Stimulated activated CD4-positive, alpha-beta T cell treated with anti-CD3 and anti-CD28 coated beads, Interleukin-15, amount 100 ng/mL, for 1 hour (primary cell): ENCODE results near the gene CAPN13.

Experiments
- DNase-seq, 2 donors: peaks; one replicate each; pipeline ENCODE4 v3.0.0-alpha.2; 2020; ENCODE audit warnings: low read depth in 1 of 2, low spot score in 1 of 2

The CAPN13 gene

DNA sequence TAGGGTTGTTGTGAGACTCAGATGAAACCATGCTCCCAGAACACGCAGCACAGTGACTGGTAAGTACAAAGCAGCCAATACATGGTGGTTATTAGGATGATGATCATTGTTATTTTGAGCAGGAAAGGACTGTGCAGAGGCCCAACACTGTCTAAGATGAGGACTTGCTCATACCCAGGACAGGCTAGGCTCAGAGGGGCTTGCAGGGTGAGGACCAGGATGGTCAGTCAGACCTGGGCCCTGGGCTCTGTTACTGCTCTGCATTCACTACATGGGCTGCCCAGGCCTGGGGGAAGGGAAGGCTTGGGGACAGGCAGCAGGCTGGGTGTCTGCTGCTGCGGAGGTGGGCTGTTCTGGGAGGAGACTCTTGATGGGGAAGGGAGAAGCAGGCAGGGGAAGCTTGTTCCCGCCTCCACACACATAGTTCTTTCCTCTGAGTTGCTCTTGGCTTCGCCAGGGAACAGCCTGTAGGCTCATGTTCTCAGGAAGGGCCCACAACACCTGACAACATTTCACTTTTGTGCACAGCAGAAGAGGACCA is 17.5 kb downstream of the CAPN13 start:
- no peak for DNase-seq

DNA sequence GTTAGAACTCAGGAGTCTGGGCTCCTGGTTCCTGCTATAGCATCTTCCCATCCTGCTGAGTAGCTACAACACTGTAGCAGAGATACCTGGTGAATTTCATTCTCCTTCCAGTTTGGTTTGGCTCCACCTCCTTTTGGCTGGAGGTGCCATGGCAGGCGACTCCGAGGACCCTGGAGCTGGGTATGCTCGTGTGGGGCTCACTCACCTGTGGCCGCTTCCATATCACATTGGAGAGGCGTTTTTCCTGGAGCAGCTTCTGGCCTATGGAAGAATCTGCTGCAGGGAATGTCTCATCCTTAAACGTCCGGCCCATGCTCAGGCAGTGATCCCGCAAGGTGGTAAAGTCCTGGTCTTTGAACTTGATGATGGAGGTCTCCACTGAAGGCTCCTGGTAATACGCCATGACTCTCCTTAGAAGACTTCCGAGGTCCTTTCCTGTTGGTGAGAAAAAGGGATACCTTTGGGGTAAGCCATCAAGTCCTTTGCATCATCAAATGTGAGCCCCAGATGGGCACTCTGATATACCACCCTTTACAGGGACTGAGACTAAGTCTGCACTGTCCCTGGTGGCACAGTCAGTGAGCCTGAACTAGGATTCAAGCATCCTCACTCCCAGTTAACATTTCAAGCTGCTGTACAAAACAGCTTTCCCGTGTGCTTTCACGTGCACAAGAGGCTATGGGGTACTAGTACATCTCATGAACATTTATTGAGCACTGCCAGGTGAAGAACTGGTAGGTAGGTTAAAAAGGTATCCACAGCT is 20.1 kb downstream of the CAPN13 start:
- DNase-seq, result no peak

DNA sequence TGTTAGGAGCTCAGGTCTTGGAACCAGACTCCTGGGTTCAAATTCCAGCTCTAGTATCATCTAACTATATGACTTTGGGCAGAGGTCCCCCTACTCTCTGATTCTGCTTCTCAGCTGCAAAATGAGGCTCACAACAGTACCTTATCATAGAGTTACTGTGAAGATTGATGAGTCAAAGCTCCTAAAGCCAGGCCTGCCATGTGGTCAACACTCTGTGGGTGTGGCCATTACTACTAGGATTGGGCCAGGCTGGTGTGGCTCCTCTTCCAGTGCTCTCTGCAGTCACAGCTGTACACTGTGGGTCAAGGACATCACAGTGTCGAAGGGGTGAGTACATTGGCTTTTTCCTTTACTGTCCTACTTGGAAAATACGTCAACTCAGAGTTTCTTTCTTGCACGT is 22.6 kb downstream of the CAPN13 start:
- DNase-seq, result no peak

DNA sequence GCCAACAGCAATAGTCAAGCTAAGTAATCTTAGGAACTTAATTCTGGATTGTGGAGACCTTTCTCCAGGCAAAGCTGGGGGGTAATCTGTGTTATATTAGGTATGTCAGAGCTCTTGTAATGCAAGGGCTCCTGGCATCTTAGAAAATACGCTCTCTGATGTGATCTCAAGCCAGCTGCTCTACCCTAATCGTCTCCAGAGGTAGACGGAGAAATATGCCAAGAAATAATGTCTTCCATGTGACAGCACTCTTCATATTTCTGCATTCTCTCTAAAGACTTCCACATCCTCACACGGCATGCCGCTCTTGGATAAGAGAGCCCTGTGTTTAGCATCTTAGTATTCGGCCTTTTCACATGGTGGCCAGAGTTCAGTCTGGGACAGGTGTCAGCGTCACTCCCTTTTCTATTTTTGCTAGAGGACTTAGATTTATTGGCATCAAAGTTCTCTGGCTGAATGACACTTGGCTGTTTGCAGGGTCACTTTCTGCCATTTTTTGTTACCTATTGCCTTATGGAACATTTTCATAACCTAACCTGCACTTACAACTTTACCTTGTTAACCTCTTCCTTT is 25.2 kb downstream of the CAPN13 start:
- DNase-seq, result no peak

DNA sequence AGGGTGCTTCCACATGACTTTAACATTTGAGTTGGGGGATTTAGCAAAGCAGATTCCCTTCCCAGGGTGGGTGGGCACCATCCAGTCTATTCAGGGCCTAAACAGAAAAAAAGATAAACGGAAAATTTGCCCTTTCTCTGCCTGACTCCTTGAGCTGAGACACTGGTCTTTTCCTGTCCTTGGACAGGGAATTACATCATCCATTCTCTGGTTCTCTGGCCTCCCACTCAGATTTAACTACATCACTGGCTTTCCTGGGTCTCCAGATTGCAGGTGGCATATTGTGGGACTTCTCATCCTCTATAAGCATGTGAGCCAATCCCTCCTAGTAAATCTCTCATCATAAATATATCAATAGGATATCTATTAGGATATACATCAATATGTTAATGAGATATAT is 25.8 kb downstream of the CAPN13 start:
- DNase-seq, result no peak

DNA sequence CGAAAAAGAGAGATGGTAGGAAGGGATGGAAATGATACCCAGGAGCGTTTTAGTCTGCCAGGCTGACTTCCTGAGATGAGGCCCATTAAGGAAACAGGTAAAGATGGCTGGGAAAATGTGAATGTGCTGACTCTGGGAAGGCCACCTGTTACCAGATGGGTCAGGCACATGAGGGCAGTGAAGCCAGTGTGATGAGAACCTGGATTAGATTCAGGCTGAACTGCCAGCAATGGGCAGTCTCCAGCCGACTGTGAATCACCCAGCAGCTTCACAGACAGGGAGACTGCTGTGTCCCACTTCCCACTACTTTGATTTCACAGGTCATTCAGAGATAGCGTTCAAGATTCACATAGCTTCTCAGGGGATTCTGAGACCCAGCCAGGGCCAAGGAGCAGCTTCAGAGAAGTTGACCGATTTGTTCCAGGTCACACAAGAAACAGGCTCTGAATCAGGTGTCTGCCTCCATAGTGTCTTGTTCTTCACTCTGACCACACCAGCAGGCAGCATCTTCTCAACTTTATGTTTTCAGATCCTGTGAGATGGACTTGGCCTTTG is 26.4 kb downstream of the CAPN13 start:
- no peak for DNase-seq

DNA sequence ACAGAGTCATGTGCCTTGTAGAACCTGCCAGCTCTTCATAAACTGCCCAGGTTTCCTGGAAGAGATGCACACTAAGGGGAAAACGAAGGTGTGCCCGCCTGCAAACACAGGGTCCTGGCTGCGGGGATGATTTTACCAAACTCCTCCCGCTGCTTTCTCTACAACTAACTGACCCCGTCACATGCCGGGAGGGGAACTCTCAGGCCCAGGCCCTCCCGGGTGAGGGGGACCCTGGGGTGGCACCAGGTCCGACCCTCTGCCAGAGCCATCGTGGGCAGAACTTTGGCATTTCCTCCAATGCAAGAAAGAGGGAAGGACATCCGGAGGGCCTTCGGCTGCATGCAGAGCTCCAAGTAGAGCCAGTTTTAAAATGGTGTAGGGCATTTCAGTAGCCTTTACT is 28.6 kb downstream of the CAPN13 start:
- no peak for DNase-seq

DNA sequence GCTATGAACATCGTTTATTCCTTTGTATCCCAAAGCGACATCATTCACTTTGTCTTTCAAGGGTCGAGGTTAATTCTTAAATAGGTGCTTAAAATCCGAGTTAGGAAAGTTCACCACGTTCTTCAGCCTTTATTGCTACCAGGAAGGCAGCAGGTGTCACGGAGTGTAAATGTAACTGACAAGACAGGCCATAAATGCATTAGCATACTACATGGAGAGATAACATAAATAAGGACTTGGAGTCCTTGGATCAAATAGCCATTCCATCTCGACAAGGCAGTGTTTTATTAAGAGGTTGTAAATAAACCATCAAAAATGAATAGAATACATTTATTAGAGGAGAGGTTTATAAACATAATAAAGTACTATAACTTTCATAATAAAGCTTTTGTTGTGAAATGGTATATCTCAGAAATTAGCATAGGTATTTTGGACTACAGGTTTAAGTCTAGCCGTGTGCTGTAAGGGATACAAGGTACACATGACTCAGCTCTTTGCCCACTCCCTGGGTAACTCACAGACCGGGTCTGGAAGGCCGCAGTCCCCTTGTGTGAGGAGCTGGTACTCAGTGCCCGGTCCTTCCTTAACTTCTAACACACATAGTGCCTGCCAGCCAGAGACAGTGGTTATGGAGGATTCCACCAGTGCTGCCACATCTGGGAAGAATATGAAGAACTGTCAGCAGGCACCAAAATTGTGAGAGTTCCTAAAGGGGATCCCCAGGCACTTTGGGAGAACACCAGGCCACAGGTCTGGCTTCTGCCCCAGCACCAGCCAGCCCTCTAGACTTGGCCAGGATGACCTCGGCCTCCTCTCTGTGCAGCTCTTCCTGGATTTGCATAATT is 29.4 kb downstream of the CAPN13 start:
- DNase-seq, result no peak

DNA sequence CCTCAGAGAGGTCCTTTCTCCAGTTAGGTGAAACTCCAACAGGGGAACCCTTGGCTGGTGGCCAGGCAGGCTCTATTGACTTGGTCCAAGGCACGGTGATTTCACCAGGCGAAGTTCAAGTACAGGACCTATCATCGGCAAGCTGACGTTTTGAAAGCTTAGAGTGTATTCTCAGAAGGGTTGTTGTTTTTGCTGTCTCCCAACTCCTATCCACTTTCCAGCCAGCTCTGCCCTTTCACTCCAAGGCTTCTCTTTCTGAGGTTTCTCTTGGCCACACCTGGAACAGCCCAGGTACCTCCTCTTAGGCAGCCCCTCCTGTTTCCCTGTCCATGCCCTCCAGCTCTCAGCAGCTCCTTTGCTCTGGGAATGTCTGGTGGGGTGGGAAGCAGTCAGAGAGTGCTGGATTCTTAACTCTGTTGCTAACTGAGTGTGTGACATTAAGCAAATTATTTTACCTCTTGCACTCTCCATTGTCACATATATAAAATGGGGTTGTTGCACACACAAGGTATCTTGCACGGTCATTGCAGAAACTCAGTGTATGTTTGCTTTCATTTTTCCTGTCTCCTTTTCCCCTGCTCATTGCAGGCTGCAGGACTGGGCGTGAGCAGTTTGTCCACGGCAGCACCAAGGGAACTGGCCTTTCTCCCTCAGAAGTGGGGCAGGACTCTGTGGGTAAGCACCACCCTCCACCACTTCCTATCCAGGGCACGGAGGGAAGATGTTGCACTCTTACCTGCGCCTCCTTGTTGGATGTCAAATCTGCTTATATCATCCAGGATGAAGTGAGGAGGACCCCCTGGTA is 30.2 kb downstream of the CAPN13 start:
- DNase-seq, result no peak

DNA sequence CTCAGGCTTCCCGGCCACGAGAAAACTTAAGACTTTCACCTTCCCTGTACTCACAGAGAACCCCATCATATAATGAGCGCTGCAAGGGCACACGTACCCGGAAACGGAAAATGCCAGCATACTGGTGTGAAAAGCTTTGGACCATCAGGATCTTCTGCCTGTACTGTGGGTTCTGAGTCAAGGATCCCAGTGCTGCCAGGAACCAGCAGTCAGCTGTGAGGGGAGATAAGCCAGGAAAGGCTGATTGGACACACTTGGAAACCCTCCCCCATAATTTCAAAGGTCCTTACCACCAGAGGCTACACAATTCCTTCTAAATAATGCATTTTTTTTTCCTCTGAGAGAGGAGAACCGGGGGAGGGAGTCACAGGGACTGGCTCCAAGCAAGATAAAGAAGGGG is 31.4 kb downstream of the CAPN13 start:
- no peak for DNase-seq

DNA sequence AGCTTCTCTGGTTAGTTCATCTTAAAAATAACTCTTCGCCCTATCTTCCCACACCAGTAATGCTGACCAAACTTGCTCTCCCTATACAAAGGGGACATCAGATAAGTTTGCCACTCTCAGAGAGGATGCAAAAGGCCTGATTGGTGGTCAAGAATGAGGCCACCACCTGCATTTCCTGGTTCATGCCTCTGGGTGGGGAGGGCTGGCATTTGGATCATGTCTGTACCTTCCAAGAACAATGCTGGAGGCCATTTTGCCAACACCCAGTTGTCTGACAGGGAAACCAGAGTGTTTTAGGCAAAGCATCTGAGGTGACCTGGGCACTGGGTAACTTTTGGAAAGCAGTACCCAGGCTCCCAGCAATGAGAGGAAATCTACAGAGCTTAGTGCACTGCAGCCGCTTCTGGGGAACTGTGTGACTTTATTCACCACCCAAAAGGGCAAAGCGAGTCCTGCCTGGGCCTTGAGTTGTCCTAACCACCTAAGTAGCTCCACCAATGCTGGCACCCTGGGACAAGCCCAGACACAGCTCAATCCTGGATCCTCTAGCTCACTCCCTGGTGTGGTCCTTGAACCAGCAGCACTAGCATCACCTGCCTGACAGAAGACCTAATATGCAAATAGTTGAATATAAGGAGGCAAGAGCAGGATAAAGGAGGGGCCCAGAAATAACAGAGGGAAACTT is 35.1 kb downstream of the CAPN13 start:
- no peak for DNase-seq

DNA sequence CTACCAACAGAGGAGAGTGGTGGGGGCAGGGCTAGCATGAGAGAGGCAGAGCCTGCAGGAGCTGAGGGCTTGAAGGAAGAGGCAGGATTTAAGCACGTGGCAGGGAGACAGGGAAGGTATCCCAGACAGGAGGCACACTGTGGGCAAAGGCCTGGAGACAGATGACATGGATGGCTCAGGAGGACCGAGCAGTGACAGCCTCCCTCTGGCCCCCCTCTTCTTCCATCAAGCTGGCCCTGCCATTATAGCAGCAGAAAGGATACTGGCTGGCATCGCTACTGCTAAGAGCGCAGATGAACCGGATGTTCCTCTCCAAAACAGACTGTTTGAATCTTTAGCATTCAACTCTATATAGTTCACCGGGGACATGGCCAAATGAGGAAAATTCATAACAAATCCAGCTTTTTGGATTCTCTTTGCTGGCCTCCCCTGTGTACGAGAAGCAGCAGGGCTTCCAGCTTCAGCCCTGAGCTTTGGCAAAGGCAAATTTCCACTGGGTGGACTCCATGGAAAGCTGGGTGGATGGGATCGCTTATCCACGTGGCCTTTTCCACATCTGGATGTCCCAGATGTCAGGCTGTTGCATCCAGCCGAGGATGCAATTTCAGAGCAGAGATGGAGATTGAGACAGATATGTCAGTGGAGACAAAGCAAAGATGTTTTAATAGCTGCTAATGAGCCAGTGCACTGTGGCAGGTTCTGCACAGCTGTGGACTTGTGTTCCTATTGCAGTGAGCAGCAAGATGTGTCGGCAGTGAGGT is 36.2 kb downstream of the CAPN13 start:
- no peak for DNase-seq

DNA sequence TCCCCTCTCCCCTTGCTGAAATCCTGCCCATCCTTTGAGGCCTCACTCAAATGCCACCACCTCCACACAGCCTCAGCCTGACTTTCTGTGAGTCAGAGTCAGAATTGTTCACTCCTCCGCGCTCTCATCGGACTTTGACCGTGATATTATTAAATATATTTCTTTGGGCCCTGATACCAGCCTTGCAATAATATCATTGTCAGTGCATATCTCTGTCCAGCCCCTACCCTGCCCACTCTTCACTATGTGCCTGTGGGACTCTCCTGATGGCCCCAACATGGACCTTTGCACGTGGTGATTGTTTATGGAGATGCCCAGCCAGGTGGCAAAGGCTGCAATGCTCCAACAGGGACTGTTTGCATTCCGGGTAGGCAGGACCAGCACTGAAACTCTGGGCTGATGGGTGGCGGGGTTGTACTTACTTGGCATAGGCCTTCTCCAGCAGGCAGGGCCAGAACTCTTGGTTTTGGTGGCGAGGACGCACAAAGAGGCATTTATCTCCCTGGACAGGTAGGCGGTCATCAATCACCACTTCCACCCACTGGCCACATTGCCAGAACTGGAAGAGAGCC is 37.3 kb downstream of the CAPN13 start:
- DNase-seq, result no peak

DNA sequence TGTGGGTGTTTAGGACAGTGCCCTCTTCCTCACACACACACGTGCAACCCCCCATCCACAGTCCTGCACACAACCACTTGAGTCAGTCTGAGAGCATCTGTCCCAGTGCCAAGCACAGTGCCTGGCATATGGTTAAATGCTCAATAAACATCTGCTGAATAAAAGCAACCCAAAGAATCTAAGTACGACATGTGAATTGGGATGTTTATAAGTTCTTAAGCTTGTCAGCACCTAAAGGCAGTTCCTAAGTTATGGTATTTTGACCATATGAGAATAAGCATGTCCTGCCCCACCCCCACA is 37.8 kb downstream of the CAPN13 start:
- DNase-seq, result no peak

DNA sequence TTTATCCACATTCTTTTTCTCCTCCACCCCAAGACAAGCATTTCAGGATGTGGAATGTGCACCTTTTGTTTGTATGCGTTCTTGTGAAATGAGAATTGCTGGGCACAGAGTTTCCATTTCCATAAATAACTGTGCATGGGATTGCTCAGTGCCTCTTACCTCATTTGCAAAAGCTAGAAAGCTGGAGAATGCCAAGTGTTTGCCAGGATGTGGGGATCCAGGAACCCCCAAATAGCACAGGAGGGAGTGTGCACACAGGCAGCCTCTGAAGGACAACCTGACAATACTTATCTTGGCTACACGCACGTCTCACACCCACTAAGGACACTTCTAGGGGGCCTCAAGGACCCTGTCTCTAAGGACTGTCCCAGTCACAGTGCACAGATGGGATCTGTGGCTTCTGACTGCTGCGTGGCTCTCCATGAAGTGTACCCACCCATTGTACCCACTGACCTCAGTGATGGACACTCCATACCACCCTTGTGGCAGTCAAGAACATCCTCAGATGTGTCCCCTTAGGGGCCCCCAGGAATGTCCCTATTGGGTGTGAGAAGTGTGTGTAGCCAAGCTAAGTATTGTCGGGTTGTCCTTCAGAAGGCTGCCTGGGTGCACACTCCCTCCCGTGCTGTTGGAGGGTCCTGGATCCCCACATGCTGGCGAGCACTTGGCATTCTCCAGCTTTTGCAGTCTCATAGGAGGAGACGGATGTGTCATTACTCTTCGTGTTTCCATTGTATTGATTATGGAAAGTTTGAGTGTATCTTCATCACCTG is 38.4 kb downstream of the CAPN13 start:
- DNase-seq, result no peak

DNA sequence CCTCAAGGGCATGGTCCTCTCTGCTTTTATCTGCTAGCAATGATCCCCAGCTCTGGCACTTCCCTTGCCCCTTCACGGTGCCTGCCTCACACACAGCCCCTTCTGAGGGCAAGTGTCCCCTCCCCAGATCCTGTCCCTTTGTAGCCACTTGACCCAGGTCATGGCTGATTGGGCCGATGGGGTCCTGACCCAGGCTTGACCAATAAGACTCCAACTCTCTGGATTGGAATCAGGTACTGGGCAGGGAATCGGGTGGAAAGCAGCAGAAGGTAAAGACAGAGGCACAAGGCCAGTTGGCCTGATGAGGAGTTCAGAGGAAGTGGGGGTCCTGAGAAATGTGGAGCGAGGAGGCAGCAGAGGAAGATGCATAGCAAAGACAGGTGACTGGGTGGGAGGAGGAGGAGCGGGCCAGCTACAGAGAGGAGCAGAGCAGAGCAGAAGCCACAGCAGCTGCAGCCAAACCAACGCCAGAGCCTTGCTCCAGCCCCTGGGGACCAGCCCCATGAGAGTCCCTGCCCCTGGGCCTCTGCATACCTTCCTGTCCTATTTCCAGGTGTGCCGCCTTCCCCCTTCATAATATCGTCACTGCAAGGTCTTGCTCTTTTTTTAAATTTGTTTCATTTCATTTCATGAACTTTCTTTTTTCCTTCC is 39.1 kb downstream of the CAPN13 start:
- DNase-seq, result no peak

DNA sequence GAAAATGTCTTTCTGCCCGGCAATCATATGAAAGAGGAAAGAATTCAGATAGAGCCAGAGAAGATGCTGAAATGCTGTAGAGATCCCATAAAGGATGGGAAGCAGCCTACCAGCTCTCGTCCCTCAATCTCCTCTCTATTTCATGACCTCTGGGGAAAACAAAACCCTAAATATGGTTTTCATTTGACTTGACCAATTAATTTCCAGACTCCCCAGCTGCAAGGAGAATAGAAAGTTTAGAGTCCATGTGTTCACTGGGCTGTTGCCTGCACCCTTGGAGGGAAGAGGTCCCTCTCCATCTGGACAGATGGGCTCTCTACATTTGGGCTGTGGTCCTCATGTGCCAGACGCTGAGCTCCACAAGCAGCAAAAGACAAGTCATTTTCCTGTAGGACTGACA is 40.6 kb downstream of the CAPN13 start:
- no peak for DNase-seq

DNA sequence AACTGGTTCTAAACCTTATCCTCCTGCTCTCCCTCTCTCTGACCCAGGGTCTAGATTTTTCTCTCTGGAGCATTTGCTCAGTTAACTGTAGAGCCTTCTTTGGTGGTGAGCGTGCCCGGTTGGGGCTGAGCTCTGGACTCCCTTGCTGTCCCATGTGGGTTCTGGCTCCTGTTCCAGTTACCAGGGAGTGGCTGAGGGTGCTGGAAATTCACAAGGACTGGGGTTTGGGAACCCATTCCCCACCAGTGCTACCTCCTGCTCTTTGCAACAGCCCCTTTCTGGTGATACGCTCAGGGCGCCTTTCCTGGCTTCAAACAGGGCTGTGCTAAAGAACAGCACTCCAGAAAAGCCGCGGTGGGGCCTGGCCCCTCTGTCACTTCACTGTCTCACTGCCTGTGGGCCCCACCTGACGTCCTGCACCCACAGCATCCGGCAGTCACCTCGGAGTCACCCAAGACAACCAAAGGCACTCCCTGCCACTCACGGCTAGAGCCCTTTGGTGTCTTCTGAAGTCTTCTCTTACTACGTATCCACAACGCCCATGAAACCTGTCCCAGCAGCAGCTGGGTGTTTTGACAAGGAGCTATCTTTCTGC is 41.3 kb downstream of the CAPN13 start:
- no peak for DNase-seq
